Body of pancreas (tissue), 4 donors: ENCODE results near the gene QKI. TPM values are rescaled to one million over a fixed set of nuclear protein-coding genes. Genes with fewer than 3 reads are reported as not detected.

Experiments
- ATAC-seq: fragments of 150-250 bp; one replicate; pipeline ENCODE4 v1.9.1; 2016
- DNase-seq, 4 donors: peaks; one replicate each; pipeline ENCODE4 v3.0.0-alpha.2; 2019
- H3K27ac ChIP-seq, 4 donors: fragments of 200-600 bp; sonication (generic); 1 replicate in 3 of 4; 2 replicates in 1 of 4; pipeline versions ENCODE4 v1.5.1 to v1.6.1; 2016 to 2019; ENCODE audit warnings: mild to moderate bottlenecking in 1 of 4, mixed read lengths in 1 of 4, moderate library complexity in 1 of 4
- H3K27me3 ChIP-seq, 2 donors: fragments of 200-600 bp; sonication (generic); one replicate each; pipeline ENCODE4 v1.6.0; 2016; ENCODE audit warnings: mild to moderate bottlenecking in 1 of 2
- H3K36me3 ChIP-seq, 2 donors: fragments of 200-600 bp; sonication (generic); replicated peaks in 1 of 2; 2 replicates each; pipeline ENCODE4 v1.5.1; 2016; ENCODE audit warnings: low read depth in 2 of 2; ENCODE audit not compliant: insufficient read depth in 1 of 2
- H3K4me1 ChIP-seq: fragments of 200-600 bp; sonication (generic); one replicate; pipeline ENCODE4 v1.6.0; 2016
- H3K4me3 ChIP-seq, 2 donors: fragments of 200-600 bp; sonication (generic); 1 replicate in 1 of 2; 2 replicates in 1 of 2; pipeline ENCODE4 v1.5.1; 2016 to 2019
- H3K9me3 ChIP-seq, 3 donors: fragments of 200-600 bp; sonication (generic); 1 replicate in 2 of 3; 2 replicates in 1 of 3; pipeline ENCODE4 v1.5.1; 2016
- POLR2A ChIP-seq, 3 donors: fragments of 450-650 bp; IDR thresholded peaks; one replicate each; pipeline ENCODE4 v1.6.1; 2016; ENCODE audit warnings: antibody characterized with exemption in 3 of 3, mild to moderate bottlenecking in 2 of 3
- WGBS, 2 donors: methylation state at CpG; one replicate each; pipeline ENCODE4 v1.1.5; 2017; 5-methylcytosine and 5-hydroxymethylcytosine counted together
- intact Hi-C: fragments of 100-400 bp; cut with DNase I; formaldehyde crosslinking; loops from one replicate; pipeline ENCODE4 v1.15.1; 2023
- total RNA-seq, 2 donors: library from RNA; depleted of rRNA; stranded (reverse); fragments of >200 nt; gene quantifications; one replicate each; pipeline ENCODE4 v1.1.0, GENCODE V29; 2016
- TF ChIP-seq, protein P1 (sequence below), 7 experiments: fragments of 450-650 bp in 4 of 7; fragments of 200-600 bp in 3 of 7; sonication (generic) in 3 of 7; IDR thresholded peaks; one replicate each; pipeline ENCODE4 v1.5.1; 2016 to 2019; ENCODE audit warnings: antibody characterized with exemption in 7 of 7

The QKI gene
- total RNA-seq, 2 donors from 2014 or later = 60.4 to 61.3 TPM

DNA sequence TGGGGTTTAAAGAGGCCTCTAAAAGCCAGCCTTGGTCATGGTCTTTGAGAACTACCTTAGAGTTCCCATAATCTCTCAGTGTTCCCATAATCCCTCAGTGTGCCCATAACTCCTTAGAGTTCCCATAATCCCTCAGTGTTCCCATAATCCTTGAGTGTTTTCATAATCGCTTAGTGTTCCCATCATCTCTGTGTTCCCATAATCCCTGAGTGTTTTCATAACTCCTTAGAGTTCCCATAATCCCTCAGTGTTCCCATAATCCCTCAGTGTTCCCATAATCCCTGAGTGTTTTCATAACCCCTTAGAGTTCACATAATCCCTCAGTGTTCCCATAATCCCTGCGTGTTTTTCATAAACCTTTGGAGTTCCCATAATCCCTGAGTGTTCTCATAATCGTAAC lies 199.2 kb downstream of the QKI start:
- TF ChIP-seq, protein P1, sequence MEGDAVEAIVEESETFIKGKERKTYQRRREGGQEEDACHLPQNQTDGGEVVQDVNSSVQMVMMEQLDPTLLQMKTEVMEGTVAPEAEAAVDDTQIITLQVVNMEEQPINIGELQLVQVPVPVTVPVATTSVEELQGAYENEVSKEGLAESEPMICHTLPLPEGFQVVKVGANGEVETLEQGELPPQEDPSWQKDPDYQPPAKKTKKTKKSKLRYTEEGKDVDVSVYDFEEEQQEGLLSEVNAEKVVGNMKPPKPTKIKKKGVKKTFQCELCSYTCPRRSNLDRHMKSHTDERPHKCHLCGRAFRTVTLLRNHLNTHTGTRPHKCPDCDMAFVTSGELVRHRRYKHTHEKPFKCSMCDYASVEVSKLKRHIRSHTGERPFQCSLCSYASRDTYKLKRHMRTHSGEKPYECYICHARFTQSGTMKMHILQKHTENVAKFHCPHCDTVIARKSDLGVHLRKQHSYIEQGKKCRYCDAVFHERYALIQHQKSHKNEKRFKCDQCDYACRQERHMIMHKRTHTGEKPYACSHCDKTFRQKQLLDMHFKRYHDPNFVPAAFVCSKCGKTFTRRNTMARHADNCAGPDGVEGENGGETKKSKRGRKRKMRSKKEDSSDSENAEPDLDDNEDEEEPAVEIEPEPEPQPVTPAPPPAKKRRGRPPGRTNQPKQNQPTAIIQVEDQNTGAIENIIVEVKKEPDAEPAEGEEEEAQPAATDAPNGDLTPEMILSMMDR (IDR thresholded peaks at IDR 0.05) = no peak
- TF ChIP-seq POLR2A (IDR thresholded peaks at IDR 0.05) = no peak

DNA sequence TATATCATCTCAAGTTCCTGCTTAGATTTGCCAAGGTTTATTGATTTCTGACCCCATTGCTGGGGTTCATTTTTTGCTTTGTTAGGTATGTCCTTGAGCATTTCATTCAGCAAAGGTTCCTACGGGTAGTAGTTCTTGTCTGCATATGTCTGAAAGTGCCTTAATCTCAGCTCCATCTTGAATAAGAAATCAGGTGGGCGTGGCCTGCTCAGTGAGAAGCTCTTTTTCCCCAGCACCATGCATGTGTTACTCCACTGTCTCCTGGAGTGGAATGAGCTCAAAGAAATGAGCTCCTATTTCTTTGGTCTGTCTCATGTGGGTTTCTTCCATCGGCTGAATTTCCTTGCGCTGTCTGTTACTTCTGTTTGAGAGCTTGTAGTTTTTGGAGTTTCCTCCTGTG lies 201.9 kb downstream of the QKI start:
- DNase-seq = no peak
- intact Hi-C loops = no loop called here
- Histone ChIP-seq H3K9me3 (no peaks in the 10 kb centered on the region), H3K27ac (no peak overlapping the region), H3K36me3 (no peaks in the 10 kb centered on the region), H3K4me3 (no peak overlapping the region), H3K27me3 (no peaks in the 10 kb centered on the region), H3K4me1 (no peaks in the 10 kb centered on the region)
- TF ChIP-seq, protein P1 (IDR thresholded peaks at IDR 0.05) = no peak
- TF ChIP-seq POLR2A (IDR thresholded peaks at IDR 0.05) = no peak
- 64 to 73% methylated on average over 4 of the region's 4 CpGs for WGBS, 2 donors
- ATAC-seq = no peak

More for the DNA sequence above, 199.2 kb downstream of the QKI start:
- no peak overlapping the region for H3K27ac ChIP-seq
- no peaks in the 10 kb centered on the region for H3K27me3 ChIP-seq
- no peaks in the 10 kb centered on the region for H3K9me3 ChIP-seq
- no peaks in the 10 kb centered on the region for H3K36me3 ChIP-seq
- intact Hi-C loops = no loop called here
- H3K4me1 ChIP-seq = no peaks in the 10 kb centered on the region
- ATAC-seq (no peak), DNase-seq (no peak)
- 77 to 94% methylated on average over 3 of the region's 3 CpGs for WGBS, 2 donors
- H3K4me3 ChIP-seq = no peak overlapping the region

DNA sequence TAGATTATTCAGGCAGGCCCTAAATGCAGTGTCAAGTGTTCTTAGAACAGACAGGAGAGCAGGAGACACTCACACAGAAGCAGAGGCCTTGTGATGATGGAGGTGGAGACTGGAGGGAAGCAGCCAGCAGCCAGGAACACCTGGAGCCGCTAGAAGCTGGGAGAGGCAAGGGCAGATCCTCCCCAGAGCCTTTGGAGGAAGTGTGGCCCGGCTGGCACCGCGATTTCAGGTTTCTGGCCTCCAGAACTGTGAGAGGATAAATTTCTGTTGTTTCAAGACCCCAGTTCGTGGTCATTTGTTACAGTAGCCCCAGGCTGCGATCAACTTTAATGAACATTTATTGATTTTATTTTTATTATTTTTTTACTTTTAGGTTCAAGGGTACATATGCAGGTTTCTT lies 203.0 kb downstream of the QKI start:
- intact Hi-C loops = no loop called here

DNA sequence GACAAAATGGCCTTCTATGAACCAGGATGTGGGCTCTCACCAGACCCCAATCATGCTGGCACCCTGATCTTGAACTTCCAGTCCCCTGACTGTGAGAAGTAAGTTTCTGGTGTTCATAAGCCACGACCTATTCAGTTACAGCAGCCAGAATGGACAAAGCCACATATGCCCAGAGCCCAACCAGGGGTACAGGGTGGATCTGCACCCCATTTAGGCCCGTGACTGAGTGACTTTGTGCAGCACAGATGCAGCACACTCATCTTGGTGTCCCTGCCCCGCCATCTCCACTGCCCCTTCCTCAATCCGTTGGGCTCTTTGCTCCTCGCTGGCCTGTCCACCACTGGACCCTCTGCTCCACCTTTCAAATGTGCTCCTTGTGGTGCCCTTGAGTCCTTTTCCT lies 205.6 kb downstream of the QKI start:
- ATAC-seq (no peak), DNase-seq (no peak)
- intact Hi-C loops = no loop called here
- no peaks in the 10 kb centered on the region for H3K4me1 ChIP-seq
- H3K9me3 ChIP-seq = no peaks in the 10 kb centered on the region
- WGBS, 2 donors = 81% methylated on average over 4 to 5 of the region's 5 CpGs
- no peaks in the 10 kb centered on the region for H3K27me3 ChIP-seq
- H3K27ac ChIP-seq = no peak overlapping the region
- no peaks in the 10 kb centered on the region for H3K36me3 ChIP-seq
- H3K4me3 ChIP-seq = no peak overlapping the region
- no peak for TF ChIP-seq POLR2A (IDR thresholded peaks at IDR 0.05)
- TF ChIP-seq, protein P1 (IDR thresholded peaks at IDR 0.05) = no peak

More for the DNA sequence above, 203.0 kb downstream of the QKI start:
- Histone ChIP-seq H3K36me3 (no peaks in the 10 kb centered on the region), H3K4me1 (no peaks in the 10 kb centered on the region), H3K27ac (no peak overlapping the region), H3K27me3 (no peaks in the 10 kb centered on the region), H3K9me3 (no peaks in the 10 kb centered on the region), H3K4me3 (no peak overlapping the region)
- ATAC-seq = no peak
- DNase-seq = no peak
- no peak for TF ChIP-seq POLR2A (IDR thresholded peaks at IDR 0.05)
- TF ChIP-seq, protein P1 (IDR thresholded peaks at IDR 0.05) = no peak
- 86 to 93% methylated on average over 6 of the region's 6 CpGs for WGBS, 2 donors

DNA sequence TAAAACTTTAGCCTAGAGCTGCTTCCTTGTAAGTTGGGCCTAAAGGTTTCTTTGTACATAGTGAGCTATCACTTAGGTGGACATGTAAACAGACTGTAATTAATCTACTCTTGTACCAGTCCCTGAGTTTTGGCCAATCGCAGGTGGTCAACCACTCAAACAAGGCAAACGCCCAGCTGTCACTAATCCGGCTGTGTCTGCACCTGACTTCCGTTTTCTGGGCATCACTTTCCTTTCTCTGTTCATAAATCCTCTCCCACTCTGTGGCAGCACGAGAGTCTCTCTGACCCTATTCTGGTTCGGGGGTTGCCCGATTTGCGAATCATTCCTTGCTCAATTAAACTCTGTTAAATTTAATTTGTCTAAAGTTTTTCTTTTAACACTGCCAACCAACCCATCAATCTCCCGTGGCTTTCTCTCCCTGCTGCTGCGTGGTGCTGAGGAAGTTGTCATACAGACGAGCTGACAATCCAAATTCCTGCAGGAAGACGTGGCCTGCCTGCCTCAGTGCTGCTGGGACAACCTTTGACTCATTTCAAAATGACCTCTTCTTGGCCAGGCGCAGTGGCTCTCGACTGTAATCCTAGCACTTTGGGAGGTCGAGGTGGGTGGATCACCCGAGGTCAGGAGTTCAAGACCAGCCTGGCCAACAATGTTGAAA lies 206.3 kb downstream of the QKI start:
- intact Hi-C loops = no loop called here
- WGBS, 2 donors = 69 to 81% methylated on average over 16 of the region's 16 CpGs

More for the DNA sequence above, 206.3 kb downstream of the QKI start:
- Histone ChIP-seq H3K36me3 (no peaks in the 10 kb centered on the region), H3K4me3 (no peak overlapping the region), H3K27ac (no peak overlapping the region), H3K9me3 (no peaks in the 10 kb centered on the region), H3K27me3 (no peaks in the 10 kb centered on the region), H3K4me1 (no peaks in the 10 kb centered on the region)
- no peak for ATAC-seq
- TF ChIP-seq POLR2A (IDR thresholded peaks at IDR 0.05) = no peak
- TF ChIP-seq, protein P1 (IDR thresholded peaks at IDR 0.05) = no peak
- DNase-seq = no peak
